ENCODE results near the gene NSG2.
A peak's percentile ranks its signal among the peaks of the same experiment; 100 is the strongest.

NSG2 gene

GRCh38 chr5:174045470-174046025, at the start of gene NSG2:
NSG2 (plus strand) TSS chr5:174045706; CDS start chr5:174046756, 1,050 bp downstream.
- peak in 1 of 2 donors; percentile 2 for DNase-seq

DNA sequence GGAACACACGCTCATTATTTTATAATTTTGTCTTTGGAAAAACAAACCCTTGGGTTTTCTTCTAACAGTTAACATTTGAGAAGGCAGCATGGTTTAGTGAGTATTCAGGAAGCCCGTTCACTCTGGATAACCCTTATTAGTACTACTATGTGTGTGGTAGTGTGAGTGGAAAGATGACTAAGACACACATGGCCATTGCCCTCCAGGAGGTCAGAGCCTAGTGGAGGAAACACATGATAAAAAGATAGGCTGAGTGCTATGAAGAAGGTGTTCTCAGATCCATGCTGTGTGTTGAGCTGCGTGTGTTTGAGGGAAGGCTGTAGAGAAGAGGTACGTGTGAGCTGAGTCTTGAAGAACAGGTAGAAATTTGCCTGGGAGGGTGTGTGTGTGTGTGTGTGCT, 48.2 kb upstream of the NSG2 start:
- no peak for DNase-seq

DNA sequence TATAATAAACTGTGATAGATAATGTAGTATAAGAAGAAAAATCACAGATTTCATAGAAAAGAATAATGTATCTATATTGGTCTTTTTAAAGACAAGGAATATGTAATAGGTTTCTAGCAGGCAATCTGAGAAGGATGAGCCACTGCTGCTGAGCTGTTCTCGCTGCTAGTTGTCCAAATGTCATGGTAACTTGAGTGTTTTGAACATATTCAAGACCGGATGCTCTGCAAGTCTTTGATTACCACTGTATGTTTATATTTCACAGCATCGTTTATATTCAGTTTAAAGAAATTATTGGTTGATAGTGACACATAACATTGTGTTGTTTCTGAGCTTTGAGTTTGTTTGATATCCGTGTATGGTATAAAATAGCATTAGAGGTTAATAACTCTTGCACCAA, 47.0 kb upstream of the NSG2 start:
- no peak for DNase-seq

GRCh38 chr5:174000076-174000475, 45.4 kb upstream of the NSG2 start:
- no peak for DNase-seq

DNA sequence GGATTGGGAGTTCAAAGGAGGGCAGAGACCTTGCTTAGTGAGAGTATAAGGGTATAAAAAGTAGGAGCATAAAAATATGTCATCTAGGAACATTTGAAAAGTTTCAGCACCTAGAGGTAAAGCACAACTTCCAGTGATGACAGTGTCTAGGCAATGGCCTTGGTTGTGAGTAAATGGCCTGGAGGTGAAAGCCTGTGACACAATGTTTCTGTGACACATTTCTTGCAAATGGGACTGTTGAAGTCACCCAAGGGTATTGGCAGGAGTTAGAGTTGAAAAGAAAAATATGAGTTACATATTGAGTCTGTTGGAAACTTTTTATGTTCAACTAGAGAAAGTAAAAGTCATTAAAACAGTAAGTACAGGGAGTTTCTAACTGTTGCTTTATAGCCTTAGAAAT, 41.7 kb upstream of the NSG2 start:
- no peak for DNase-seq

DNA sequence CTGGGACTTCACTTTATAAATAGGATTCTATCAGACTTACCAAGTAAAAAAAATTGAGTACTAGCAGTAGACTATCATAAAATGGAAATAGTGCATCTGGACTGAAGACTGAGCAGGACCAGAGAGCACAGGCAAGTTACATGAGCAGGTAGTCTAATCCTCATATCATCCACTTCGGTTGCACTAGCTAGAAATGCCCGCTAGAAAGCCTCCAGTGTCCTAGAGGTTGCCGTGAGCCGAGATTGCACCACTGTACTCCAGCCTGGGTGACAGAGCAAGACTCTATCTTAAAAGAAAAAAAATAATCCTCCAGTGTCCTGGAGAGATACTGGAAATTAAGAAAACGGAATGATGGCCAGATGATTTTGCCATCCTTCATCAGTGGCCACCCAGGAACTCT, 36.6 kb upstream of the NSG2 start:
- no peak for DNase-seq

DNA sequence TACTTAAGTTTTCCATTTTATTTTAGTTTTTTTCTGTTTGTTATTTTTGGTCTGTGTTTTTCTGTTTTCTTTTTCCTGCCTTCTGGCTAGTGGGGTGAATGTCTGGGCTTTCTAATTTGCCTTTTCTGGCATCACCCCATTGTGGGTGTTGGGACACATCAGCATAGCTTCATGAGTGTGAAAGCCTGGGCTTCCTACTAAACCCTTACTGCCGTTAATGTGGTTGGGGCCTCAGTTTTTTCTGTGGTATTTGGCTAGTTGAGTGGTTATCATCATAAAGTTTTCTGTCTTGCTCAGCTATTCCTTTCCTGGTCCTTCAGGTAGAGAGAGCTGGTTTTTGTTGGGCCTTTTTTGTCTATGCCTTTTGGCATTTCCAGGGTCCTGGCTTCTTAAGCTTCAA, 35.1 kb upstream of the NSG2 start:
- DNase-seq, result no peak

DNA sequence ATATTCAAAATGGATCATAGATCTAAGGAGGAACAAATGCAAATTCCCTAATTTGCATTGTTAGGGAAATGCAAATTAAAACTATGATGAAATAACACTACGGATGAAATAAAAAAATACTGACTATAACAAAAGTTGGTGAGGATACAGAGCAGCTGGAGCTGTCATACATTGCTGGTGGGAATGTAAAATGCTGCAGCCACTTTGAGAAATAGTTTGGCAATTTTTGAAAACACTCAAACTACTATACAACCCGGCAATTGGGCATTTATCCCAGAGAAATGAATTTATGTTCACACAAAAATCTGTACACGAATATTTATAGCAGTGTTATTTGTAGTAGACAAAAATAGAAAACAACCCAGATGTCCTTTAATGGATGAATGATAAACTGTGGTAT, 34.1 kb upstream of the NSG2 start:
- DNase-seq, result no peak

DNA sequence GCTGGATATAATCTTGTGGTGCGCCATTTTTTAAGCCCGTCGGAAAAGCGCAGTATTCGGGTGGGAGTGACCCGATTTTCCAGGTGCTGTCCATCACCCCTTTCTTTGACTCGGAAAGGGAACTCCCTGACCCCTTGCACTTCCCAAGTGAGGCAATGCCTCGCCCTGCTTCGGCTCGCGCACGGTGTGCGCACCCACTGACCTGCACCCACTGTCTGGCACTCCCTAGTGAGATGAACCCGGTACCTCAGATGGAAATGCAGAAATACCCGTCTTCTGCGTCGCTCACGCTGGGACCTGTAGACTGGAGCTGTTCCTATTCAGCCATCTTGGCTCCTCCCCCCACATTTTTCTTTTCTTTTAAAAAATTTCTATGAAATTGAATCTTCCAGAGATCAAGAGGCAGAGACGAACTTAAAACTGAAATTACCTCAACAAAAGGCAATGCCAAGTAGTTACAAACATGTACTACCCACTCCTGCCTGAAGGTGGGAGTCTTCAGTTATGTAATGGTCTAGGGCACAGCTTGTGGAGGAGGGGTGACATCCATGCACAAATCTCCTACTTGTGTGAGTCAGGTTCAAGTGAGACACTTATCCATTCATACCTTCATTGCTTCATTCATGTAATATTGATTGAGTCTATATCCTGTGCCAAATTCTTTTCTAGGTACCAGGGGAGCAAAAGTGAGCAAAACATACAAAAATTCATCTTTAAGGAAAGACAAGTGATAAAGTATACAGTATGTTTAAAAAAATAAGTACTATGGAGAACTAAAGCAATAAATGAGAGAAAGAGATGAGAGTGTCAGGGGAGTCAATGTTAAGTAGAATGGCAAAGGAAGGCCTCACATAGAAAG, 25.2 kb upstream of the NSG2 start:
- peak in 1 of 2 donors; percentile 2 for DNase-seq

DNA sequence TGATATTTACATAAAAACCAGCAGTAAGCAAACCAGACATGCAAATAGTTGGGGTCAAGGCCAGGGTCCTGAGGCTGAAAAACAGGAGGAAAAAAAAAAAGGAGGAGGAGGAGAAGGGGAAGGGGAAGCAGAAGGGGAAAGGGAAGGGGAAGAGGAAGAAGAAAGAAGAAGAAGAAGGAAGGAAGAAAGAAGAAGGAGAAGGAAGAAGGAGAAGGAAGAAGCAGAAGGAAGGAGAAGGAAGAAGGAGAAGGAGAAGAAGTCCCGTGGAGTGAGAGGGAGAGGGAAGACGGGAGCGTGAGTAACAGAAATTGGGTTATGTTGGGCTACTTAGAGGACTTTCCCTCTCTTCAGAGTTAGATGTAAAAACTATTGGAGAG, 24.6 kb upstream of the NSG2 start:
- no peak for DNase-seq

- DNase-seq, result no peak
These were observed 23.0 kb upstream of the NSG2 start for GRCh38 chr5:174022384-174023095.

GRCh38 chr5:174030286-174030685, 15.2 kb upstream of the NSG2 start:
- no peak for DNase-seq

DNA sequence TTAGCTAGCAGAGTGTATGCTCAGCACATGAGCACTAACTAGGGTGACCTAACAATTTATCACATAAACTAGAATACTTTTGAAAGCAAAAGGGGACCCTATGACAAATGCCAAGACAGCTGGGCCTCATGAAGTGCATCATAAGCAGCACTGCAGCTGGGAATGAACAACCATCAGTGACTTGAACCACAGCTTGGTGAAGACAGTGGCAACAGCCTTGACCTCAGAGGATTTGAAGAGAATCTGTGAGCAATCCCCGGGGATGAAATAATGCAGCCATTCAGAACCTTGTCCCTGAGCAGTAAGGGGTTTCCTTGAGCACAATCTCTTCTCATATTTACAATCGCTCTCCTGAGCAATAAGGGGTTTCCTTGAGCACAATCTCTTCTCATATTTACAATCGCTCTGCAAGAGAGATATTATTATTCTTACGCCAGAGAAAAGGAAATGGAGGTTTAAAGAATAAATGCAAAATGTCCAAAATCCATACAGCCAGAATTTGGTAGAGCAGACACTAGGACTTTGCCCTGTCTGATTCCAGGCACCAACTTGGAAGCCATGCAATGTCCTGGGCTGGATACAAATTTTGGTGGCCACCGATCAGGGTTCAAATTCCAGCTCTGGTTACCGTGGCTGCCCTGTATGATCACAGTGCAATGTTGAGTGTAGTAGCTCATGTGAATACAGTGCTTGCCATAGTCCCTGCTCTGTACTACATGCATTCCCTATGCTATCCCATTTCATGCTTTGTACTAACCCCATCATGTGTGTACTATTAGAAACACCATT, 846 bp upstream of the NSG2 start:
- DNase-seq, result no peak

DNA sequence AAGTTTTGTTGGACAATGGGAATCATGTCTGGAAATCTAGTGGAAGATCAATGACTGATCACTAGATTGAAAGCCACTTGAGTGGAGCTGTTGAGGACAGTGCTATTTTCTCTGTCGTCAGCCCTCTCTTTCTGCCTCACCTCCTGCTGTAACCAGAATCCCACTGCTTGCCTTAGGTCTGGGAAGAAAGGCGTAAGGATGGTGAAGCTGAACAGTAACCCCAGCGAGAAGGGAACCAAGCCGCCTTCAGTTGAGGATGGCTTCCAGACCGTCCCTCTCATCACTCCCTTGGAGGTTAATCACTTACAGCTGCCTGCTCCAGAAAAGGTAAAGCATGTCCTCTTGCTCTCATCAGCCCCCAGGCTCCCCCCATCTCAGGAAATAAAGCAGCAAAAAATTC, 1.1 kb downstream of the NSG2 start:
- DNase-seq, result no peak

- DNase-seq, result no peak
These were observed 2.1 kb downstream of the NSG2 start for GRCh38 chr5:174047472-174048099.

DNA sequence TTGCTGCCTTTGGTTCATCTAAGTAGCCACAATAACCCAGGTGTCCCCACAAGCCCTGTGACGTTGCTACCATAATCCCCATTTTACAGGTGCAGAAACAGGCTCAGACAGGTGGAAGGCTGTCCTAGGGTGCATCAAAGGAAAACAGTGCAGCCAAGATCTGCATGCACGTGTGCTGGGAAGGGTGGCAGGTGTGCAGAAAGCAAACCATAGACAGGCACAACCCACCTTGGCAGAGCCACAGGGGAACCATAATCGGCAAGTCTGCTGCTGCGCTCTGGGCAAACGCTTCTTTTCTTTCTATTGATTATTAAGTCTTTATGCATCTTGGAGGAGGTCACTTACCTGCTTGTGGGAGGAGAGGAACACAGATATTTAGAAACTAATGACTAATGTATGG, 7.1 kb downstream of the NSG2 start:
- DNase-seq, result no peak

- DNase-seq, result no peak
These were observed 8.4 kb downstream of the NSG2 start for GRCh38 chr5:174053905-174054304.

DNA sequence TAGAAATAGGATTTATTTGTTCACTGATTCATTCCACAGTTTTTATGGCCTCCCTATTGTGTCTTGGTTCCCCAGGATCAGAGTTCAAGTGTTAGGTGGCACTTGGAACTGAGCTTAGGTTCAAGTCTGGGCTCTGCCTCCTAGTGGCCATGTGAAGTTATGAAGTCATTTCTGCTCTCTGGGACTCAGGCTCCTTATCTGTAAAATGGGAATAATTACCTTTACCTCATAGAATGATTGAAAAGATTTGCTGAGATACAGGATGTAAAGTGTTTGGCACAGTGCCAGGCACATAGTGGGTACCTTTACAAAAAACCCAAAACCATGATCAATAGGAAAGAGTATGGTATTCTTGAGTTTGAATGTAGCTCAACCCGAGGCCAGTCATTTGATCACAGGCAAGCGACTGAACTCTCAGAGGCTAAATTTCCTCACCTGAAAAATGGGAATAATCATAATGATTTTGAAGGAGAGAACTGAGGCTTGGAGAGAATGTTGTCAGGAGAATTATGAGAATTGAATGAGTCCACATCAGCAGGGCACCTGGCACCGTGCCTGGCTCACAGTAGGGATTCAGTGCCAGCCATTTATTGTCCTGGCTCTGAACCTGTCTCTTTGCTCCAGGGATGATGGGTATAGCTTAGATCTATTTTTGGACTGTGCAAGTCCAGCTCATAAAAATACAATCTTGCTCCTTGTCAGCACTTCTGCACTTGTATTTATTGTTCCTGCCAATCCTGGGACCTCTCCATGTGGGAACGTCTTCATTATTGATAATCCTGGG, 10.8 kb downstream of the NSG2 start:
- no peak for DNase-seq

DNA sequence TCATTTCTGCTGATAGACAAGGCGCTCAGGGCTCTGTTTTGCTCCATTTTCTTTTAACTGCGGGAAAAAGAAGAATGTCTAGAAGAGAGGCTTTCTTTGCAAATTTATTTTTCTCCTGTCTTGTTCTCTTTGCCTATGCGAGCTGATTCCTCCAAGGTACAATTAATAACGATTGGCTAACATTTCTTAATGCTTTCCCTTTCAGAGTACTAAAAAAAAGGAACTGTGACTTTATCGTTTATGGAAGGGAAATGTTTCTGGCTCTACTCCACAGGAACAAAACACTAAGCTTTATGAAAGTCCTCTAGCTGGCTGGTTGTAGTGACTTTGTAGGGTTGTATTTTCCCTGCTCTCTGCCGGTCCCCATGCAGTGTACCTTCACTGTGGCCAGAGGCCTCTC, 11.7 kb downstream of the NSG2 start:
- no peak for DNase-seq

DNA sequence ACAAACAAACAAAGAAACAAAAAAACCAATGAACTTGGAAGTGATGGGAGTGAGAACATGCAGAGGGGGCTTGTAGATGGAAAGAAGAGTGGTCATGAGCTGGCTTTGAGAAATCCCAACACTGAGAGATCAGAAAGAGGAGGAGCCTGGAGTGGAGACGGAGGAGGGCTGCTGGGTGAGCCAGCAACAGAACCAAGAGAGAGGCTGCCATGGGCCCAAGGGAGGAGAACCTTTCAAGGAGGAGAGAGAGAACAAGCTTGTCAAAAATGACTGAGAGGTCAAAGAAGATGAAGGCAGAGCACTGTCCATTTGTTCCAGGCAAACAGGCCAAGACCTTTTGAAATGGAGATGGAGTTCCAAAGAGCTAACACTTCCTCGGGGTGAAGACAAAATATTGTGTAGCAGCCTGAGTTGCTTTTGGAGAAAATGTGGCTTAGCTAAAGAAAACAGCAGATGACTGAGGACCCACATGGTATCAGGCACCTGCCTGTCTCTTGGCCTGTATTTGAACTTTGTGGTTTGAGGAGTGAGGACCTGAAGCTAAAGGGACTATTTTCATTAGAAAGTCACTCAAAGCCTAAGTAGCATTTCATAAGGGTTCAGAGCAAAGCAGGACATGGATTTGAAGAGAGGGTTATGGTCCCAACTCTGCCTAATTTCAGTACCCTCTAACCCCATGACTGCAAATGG, 13.1 kb downstream of the NSG2 start:
- no peak for DNase-seq

DNA sequence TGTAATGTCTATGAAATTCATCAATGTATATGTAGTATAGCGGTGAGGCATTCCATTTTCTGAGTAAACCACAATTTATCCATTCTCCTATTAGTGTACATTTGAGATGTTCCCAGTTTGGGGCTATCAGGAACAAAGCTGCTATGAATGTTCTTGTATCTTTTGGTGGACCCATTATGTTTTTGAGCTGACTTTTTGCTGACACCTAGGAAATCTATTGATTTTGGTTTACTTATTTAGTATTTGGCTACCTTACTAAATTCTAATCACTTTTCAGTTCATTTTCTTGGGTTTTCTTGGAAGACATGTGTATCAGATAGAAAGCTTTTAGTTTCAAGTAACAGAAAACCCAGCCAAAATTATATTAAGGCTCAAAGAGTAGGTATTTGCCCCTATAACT, 13.7 kb downstream of the NSG2 start:
- no peak for DNase-seq
